Osteocyte (in vitro differentiated cells): ENCODE data around the gene KIAA1217. TPM values are rescaled to one million over a fixed set of nuclear protein-coding genes. Genes with fewer than 3 reads are reported as not detected.

Experiments
- DNase-seq: peaks from one replicate; pipeline ENCODE4 v3.0.0; 2021; ENCODE audit warnings: mixed read lengths; ENCODE audit not compliant: unreplicated experiment; ENCODE audit errors: extremely low spot score
- H3K27ac Mint-ChIP-seq: one replicate; pipeline ENCODE4 v1.8.0; 2021; ENCODE audit warnings: mild to moderate bottlenecking, mixed read lengths; ENCODE audit not compliant: unreplicated experiment
- H3K27me3 Mint-ChIP-seq: one replicate; pipeline ENCODE4 v1.8.0; 2021; ENCODE audit warnings: mixed read lengths; ENCODE audit not compliant: unreplicated experiment
- H3K36me3 Mint-ChIP-seq: one replicate; pipeline ENCODE4 v1.8.0; 2021; ENCODE audit warnings: mixed read lengths; ENCODE audit not compliant: unreplicated experiment
- H3K4me1 Mint-ChIP-seq: one replicate; pipeline ENCODE4 v1.8.0; 2021; ENCODE audit warnings: mixed read lengths; ENCODE audit not compliant: unreplicated experiment
- H3K4me3 Mint-ChIP-seq: one replicate; pipeline ENCODE4 v1.8.0; 2021; ENCODE audit warnings: mild to moderate bottlenecking, moderate library complexity, mixed read lengths; ENCODE audit not compliant: unreplicated experiment
- H3K9me3 Mint-ChIP-seq: one replicate; pipeline ENCODE4 v1.8.0; 2021; ENCODE audit warnings: mixed read lengths; ENCODE audit not compliant: unreplicated experiment
- total RNA-seq: library from RNA; stranded (reverse); gene quantifications from 2 replicates; pipeline ENCODE4 v1.2.1, GENCODE V29; 2021
- TF ChIP-seq, protein P1 (sequence below): fragments of 200-600 bp; sonication (generic); IDR thresholded peaks from 2 replicates; pipeline ENCODE4 v1.5.0; 2021; ENCODE audit warnings: antibody characterized with exemption, mild to moderate bottlenecking, moderate library complexity

KIAA1217 gene
- total RNA-seq, 1 donor from 2014 or later, result 2.8 TPM

DNA sequence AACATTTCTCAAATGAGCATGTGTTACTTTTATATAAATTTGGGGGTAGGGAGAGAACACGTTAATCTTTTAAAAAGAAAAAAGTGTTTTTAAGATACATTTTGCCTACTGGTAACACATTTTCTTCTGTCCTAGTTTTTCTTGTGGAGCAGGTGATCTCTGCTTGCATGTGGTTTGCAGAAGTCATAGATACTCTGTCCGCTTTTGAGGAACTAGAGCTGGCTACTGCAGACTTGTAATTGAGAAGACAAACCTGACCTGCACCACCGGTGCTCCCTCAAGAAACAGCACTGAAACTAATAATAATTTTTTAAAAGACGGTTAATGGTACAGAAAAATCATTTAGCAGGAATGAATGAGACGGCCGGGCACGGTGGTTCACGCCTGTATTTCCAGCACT lies 243.1 kb downstream of the KIAA1217 start:
- DNase-seq, result no peak
- H3K4me3 Mint-ChIP-seq, result no peak overlapping the region
- TF ChIP-seq, protein P1, sequence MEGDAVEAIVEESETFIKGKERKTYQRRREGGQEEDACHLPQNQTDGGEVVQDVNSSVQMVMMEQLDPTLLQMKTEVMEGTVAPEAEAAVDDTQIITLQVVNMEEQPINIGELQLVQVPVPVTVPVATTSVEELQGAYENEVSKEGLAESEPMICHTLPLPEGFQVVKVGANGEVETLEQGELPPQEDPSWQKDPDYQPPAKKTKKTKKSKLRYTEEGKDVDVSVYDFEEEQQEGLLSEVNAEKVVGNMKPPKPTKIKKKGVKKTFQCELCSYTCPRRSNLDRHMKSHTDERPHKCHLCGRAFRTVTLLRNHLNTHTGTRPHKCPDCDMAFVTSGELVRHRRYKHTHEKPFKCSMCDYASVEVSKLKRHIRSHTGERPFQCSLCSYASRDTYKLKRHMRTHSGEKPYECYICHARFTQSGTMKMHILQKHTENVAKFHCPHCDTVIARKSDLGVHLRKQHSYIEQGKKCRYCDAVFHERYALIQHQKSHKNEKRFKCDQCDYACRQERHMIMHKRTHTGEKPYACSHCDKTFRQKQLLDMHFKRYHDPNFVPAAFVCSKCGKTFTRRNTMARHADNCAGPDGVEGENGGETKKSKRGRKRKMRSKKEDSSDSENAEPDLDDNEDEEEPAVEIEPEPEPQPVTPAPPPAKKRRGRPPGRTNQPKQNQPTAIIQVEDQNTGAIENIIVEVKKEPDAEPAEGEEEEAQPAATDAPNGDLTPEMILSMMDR, result no peak
- H3K27ac Mint-ChIP-seq, result no peak overlapping the region
- no peaks in the 10 kb centered on the region for H3K9me3 Mint-ChIP-seq
- peaks cover 7% of the 10 kb centered on the region for H3K27me3 Mint-ChIP-seq
- H3K36me3 Mint-ChIP-seq, result no peaks in the 10 kb centered on the region
- peaks cover 30% of the 10 kb centered on the region for H3K4me1 Mint-ChIP-seq

DNA sequence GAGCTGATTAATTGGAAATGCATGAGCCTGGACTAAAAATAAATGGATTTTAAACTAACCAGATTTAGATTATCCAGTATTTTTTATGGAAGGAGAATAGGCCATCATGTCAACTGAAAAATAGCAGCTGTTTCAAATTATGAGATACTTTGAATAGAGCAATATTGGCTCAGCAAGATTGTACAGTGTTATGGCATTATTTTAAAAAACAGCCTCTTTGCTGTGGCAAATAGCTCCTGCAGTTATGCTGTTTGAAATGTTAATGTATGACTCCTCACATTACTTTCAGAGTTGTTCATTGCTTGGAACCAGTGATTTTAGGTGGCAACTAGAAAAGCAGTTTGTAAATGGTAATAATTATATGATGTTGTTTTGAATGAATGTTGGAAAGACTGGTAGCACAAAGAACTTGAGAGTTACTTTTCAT lies 244.5 kb downstream of the KIAA1217 start:
- Mint-ChIP-seq H3K27me3 (peaks cover 7% of the 10 kb centered on the region), H3K4me3 (no peak overlapping the region), H3K4me1 (peaks cover 42% of the 10 kb centered on the region), H3K9me3 (no peaks in the 10 kb centered on the region), H3K27ac (no peak overlapping the region), H3K36me3 (no peaks in the 10 kb centered on the region)
- TF ChIP-seq, protein P1, result no peak
- DNase-seq, result no peak

DNA sequence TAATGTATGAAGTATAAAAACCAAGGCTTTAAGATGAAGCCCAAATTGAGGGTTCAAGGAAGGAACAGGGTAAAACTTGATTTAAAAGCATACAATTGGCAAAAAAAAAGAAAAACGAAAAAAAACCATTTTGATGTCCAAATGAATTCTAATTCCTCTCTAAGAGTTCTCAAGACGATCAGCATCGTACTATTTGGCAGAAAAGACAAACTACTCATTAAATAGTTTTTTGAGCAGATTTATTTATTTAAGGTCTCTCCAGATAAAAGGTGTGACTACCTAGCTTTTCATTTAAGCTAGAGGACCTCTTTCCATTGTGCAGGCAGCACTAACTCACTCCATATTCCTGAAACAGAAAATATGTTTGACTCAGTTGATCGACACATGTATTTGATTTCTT lies 245.0 kb downstream of the KIAA1217 start:
- H3K4me1 Mint-ChIP-seq, result peaks cover 38% of the 10 kb centered on the region
- no peaks in the 10 kb centered on the region for H3K36me3 Mint-ChIP-seq

DNA sequence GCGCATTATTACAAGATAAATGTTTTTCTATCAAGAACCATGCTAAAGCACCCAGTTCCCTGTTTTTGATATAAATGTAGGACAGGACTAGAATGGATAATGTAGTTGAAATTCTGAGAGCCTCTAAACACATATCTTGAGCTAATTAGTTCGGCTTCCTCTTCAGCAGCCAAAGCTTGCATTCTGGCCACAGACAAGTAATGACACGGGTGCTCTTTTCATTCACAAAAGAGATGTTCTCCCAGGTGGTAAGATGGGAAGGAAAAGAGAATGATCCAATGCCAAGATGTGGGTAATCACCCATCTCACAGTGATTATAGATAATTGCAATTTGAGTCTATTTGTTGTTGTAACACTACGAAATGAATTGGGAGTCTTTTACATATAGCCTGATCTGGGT lies 246.5 kb downstream of the KIAA1217 start:
- no peaks in the 10 kb centered on the region for H3K27me3 Mint-ChIP-seq
- H3K27ac Mint-ChIP-seq, result no peak overlapping the region
- TF ChIP-seq, protein P1, result no peak
- DNase-seq, result no peak
- no peaks in the 10 kb centered on the region for H3K36me3 Mint-ChIP-seq
- H3K9me3 Mint-ChIP-seq, result no peaks in the 10 kb centered on the region
- H3K4me1 Mint-ChIP-seq, result peaks cover 32% of the 10 kb centered on the region
- no peak overlapping the region for H3K4me3 Mint-ChIP-seq

More for the DNA sequence above, 245.0 kb downstream of the KIAA1217 start:
- no peak overlapping the region for H3K4me3 Mint-ChIP-seq
- H3K27me3 Mint-ChIP-seq, result peaks cover 5% of the 10 kb centered on the region
- TF ChIP-seq, protein P1, result no peak
- H3K9me3 Mint-ChIP-seq, result no peaks in the 10 kb centered on the region
- no peak overlapping the region for H3K27ac Mint-ChIP-seq
- DNase-seq, result no peak

DNA sequence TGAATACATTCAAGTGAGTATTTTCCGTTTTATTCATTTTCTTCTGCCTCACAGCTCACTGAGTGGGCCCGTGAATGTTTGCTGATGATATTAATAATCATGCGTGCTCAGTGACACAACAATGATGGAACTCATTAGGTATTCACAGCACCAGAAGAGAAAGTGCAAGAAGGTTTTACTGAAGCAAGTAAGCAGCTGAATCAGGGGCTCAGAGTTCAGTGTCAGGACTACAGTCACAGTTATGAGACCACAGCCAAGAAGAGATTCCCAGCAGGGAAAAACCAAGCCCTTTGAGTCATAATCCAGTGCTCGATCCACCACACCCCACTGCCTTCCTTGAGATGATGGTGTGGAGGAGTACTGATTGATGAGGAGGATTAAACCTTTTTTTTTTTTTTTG lies 247.4 kb downstream of the KIAA1217 start:
- H3K9me3 Mint-ChIP-seq, result no peaks in the 10 kb centered on the region
- no peak overlapping the region for H3K27ac Mint-ChIP-seq
- H3K27me3 Mint-ChIP-seq, result no peaks in the 10 kb centered on the region
- DNase-seq, result no peak
- H3K4me3 Mint-ChIP-seq, result no peak overlapping the region
- no peaks in the 10 kb centered on the region for H3K36me3 Mint-ChIP-seq
- peaks cover 29% of the 10 kb centered on the region for H3K4me1 Mint-ChIP-seq
- TF ChIP-seq, protein P1, result no peak
